WTC11 (cell line): Measurements from ENCODE around the gene TNNT3. TPM values are rescaled to one million over a fixed set of nuclear protein-coding genes. Genes with fewer than 3 reads are reported as not detected.
A peak's percentile ranks its signal among the peaks of the same experiment; 100 is the strongest.

Experiments
- ATAC-seq: fragments of 200-7000 bp; cut with Tn5 transposase; 2 replicates; pipeline ENCODE4 v1.10.0; 2021; ENCODE audit warnings: mild to moderate bottlenecking, moderate library complexity
- CTCF ChIA-PET: fragments of 300-600 bp; sonication (Branson Sonifier 250); formaldehyde crosslinking; loops from one replicate; lab custom pipeline; 2021; ENCODE audit warnings: antibody characterized with exemption; lab: Charles Lee
- POLR2A ChIA-PET: fragments of 350-600 bp; sonication (Branson Sonifier 250); formaldehyde crosslinking; loops from one replicate; lab custom pipeline; 2021; ENCODE audit warnings: antibody characterized with exemption; lab: Charles Lee
- DNase-seq: peaks from one replicate; pipeline ENCODE4 v3.0.0; 2021; ENCODE audit warnings: low spot score
- H3K27ac Mint-ChIP-seq: 2 replicates; pipeline ENCODE4 v1.8.0; 2021; ENCODE audit warnings: mixed read lengths
- H3K27me3 Mint-ChIP-seq: 2 replicates; pipeline ENCODE4 v1.8.0; 2021; ENCODE audit warnings: low read depth, mild to moderate bottlenecking, moderate library complexity, mixed read lengths
- H3K36me3 Mint-ChIP-seq: 2 replicates; pipeline ENCODE4 v1.8.0; 2021; ENCODE audit warnings: mixed read lengths
- H3K4me1 Mint-ChIP-seq: 2 replicates; pipeline ENCODE4 v1.8.0; 2022; ENCODE audit warnings: mixed read lengths
- H3K4me3 Mint-ChIP-seq: 2 replicates; pipeline ENCODE4 v1.8.0; 2021; ENCODE audit warnings: mild to moderate bottlenecking, moderate library complexity, mixed read lengths
- H3K9me3 Mint-ChIP-seq: 2 replicates; pipeline ENCODE4 v1.8.0; 2021; ENCODE audit warnings: mixed read lengths
- ARID4B ChIP-seq: sonication (generic); formaldehyde crosslinking; IDR thresholded peaks from 2 replicates; pipeline ENCODE4 v1.8.0; 2023; ENCODE audit warnings: missing genetic modification reagents, mild to moderate bottlenecking, borderline replicate concordance
- ATF1 ChIP-seq: sonication (generic); formaldehyde crosslinking; IDR thresholded peaks from 2 replicates; pipeline ENCODE4 v1.8.1; 2023; ENCODE audit warnings: mild to moderate bottlenecking, moderate library complexity, missing genetic modification reagents
- CREB1 ChIP-seq: sonication (generic); formaldehyde crosslinking; IDR thresholded peaks from 2 replicates; pipeline ENCODE4 v1.8.0; 2023; ENCODE audit warnings: mild to moderate bottlenecking, missing genetic modification reagents
- E2F5 ChIP-seq: sonication (generic); formaldehyde crosslinking; IDR thresholded peaks from 2 replicates; pipeline ENCODE4 v1.8.1; 2022; ENCODE audit warnings: mild to moderate bottlenecking, moderate library complexity, missing genetic modification reagents
- ELF4 ChIP-seq: sonication (generic); formaldehyde crosslinking; IDR thresholded peaks from 2 replicates; pipeline ENCODE4 v1.8.1; 2022; ENCODE audit warnings: low read depth, mild to moderate bottlenecking, moderate library complexity, missing genetic modification reagents
- ETV6 ChIP-seq: sonication (generic); formaldehyde crosslinking; IDR thresholded peaks from 2 replicates; pipeline ENCODE4 v1.8.1; 2022; ENCODE audit warnings: mild to moderate bottlenecking, missing genetic modification reagents
- FOXK1 ChIP-seq: sonication (generic); formaldehyde crosslinking; IDR thresholded peaks from 2 replicates; pipeline ENCODE4 v1.8.0; 2022; ENCODE audit warnings: mild to moderate bottlenecking, moderate library complexity, missing genetic modification reagents
- GTF2I ChIP-seq: fragments of 250-450 bp; sonication (Bioruptor Pico); conservative IDR thresholded peaks from 2 replicates; pipeline ENCODE4 v1.4.0; 2021; ENCODE audit warnings: mild to moderate bottlenecking
- MYBL2 ChIP-seq: sonication (generic); formaldehyde crosslinking; IDR thresholded peaks from 2 replicates; pipeline ENCODE4 v1.8.1; 2023; ENCODE audit warnings: mild to moderate bottlenecking, moderate library complexity, missing genetic modification reagents
- SOX15 ChIP-seq: fragments of 250-450 bp; sonication (Bioruptor Pico); IDR thresholded peaks from 2 replicates; pipeline ENCODE4 v1.9.0; 2021; ENCODE audit warnings: mild to moderate bottlenecking
- SP1 ChIP-seq: sonication (generic); formaldehyde crosslinking; conservative IDR thresholded peaks from 2 replicates; pipeline ENCODE4 v1.8.1; 2022; ENCODE audit warnings: missing genetic modification reagents
- TEAD4 ChIP-seq: sonication (generic); formaldehyde crosslinking; IDR thresholded peaks from 2 replicates; pipeline ENCODE4 v1.8.0; 2022; ENCODE audit warnings: mild to moderate bottlenecking, missing genetic modification reagents
- ZMAT4 ChIP-seq: fragments of 250-450 bp; sonication (Bioruptor Pico); IDR thresholded peaks from 2 replicates; pipeline ENCODE4 v1.9.0; 2021; ENCODE audit warnings: mild to moderate bottlenecking
- ZNF416 ChIP-seq: fragments of 250-450 bp; sonication (Bioruptor Pico); IDR thresholded peaks from 2 replicates; pipeline ENCODE4 v1.9.0; 2021; ENCODE audit warnings: mild to moderate bottlenecking, inconsistent platforms
- ZNF671 ChIP-seq: fragments of 250-450 bp; sonication (Bioruptor Pico); IDR thresholded peaks from 2 replicates; pipeline ENCODE4 v1.8.0; 2021; ENCODE audit warnings: mild to moderate bottlenecking
- total RNA-seq: library from RNA; stranded (reverse); gene quantifications from 3 replicates; pipeline ENCODE4 v1.2.3, GENCODE V29; 2021
- TF ChIP-seq, protein P1 (sequence below): sonication (generic); formaldehyde crosslinking; IDR thresholded peaks from 2 replicates; pipeline ENCODE4 v1.8.0; 2022; ENCODE audit warnings: mild to moderate bottlenecking, missing genetic modification reagents
- TF ChIP-seq, protein P2 (sequence below): sonication (generic); formaldehyde crosslinking; IDR thresholded peaks from 2 replicates; pipeline ENCODE4 v1.8.0; 2023; ENCODE audit warnings: mild to moderate bottlenecking, missing genetic modification reagents

Gene TNNT3
- total RNA-seq, 1 experiment from 2014 or later = not detected

- no peak overlapping the region for H3K4me3 Mint-ChIP-seq
- POLR2A ChIA-PET = no interaction called here
- ATAC-seq = no peak
- no peaks in the 10 kb centered on the region for H3K36me3 Mint-ChIP-seq
- no peaks in the 10 kb centered on the region for H3K9me3 Mint-ChIP-seq
- CTCF ChIA-PET = interaction anchor here (0.9 to 1.4 kb wide), 2 partner anchors 62 to 111 kb away, joined by 3 read pairs; no protein-coding TSS in a partner anchor
- 0 out of 2 replicates have a peak overlapping the region, but pooled peaks have one; percentile 27 for H3K27ac Mint-ChIP-seq
- TF ChIP-seq ZNF416 (CRISPR knock-in tag) (no peak), GTF2I (CRISPR knock-in tag) (no peak)
- TF ChIP-seq, all 79 proteins: peak for 0
- Mint-ChIP-seq H3K4me1 (peaks cover 3% of the 10 kb centered on the region), H3K27me3 (no peaks in the 10 kb centered on the region; the same call in 1 of the 2 replicates)
- no peak for DNase-seq
These were observed 24.5 kb downstream of the TNNT3 start for GRCh38 chr11:1943977-1944376.

DNA sequence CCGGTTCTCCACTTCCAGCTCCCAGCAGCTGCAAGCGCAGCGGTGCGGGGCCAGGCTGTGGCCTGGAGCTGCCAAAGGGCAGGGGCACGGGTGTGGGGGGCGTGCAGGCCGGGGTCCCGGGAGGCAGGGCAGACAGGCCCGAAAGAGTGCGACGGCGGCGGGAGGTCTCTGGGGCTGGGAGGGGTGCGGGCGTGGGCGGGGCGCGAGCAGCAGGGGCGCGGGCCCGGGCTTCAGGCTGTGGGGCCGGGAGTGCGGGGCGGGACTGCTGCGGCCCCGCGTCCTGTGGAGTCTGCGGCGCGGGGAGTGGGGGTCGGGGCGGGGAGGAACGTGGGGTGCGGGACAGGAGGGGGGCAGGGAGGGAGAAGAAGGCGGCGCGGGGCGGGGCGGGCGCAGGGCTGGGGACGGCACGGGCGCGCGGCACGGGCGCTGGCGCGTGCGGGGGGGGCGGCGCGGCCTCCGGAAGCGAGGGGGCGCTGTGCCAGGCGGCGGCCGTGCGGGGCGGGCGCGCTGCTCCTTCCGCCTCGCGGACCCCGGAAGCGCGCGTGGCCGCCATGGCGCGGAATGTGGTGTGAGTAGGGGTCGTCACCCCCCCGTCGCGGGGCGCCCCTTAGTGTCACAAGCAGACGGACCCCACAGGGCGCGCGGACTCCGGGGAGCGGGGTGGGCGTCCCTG is 27.4 kb downstream of the TNNT3 start, which contains the start of gene MRPL23:
Gene MRPL23 (plus strand): TSS at position 521 of the 673 bp plus-strand sequence. CDS start 31 bp downstream, at position 552.
- Mint-ChIP-seq H3K4me3 (no peak within 1 kb of the TSS), H3K27me3 (no peaks in the 10 kb centered on the region), H3K36me3 (no peaks in the 10 kb centered on the region), H3K27ac (no peak within 1 kb of the TSS), H3K9me3 (no peaks in the 10 kb centered on the region), H3K4me1 (peaks cover 3% of the 10 kb centered on the region)
- ChIA-PET CTCF (interaction anchor here (0.6 to 4.7 kb wide), 15 partner anchors 9 to 294 kb away, joined by 3 to 62 read pairs (median 9); partner anchors contain the start of gene H19), POLR2A (no interaction called here)
- TF ChIP-seq, protein P1, sequence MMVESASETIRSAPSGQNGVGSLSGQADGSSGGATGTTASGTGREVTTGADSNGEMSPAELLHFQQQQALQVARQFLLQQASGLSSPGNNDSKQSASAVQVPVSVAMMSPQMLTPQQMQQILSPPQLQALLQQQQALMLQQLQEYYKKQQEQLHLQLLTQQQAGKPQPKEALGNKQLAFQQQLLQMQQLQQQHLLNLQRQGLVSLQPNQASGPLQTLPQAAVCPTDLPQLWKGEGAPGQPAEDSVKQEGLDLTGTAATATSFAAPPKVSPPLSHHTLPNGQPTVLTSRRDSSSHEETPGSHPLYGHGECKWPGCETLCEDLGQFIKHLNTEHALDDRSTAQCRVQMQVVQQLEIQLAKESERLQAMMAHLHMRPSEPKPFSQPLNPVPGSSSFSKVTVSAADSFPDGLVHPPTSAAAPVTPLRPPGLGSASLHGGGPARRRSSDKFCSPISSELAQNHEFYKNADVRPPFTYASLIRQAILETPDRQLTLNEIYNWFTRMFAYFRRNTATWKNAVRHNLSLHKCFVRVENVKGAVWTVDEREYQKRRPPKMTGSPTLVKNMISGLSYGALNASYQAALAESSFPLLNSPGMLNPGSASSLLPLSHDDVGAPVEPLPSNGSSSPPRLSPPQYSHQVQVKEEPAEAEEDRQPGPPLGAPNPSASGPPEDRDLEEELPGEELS (CRISPR knock-in tag) = no peak
- TF ChIP-seq SOX15 (CRISPR knock-in tag) = no peak
- TF ChIP-seq ELF4 = no peak
- peak; percentile 27 for ATAC-seq
- no peak for DNase-seq

- TF ChIP-seq ZMAT4 (CRISPR knock-in tag) (no peak), CREB1 (CRISPR knock-in tag) (no peak)
- TF ChIP-seq, all 79 proteins: peak for 0
- CTCF ChIA-PET = interaction anchor here (0.6 to 4.7 kb wide), 18 partner anchors 10 to 295 kb away, joined by 3 to 62 read pairs (median 7); partner anchors contain the start of gene H19
- no peak overlapping the region for H3K4me3 Mint-ChIP-seq
- peaks cover 3% of the 10 kb centered on the region for H3K4me1 Mint-ChIP-seq
- no peak overlapping the region for H3K27ac Mint-ChIP-seq
- DNase-seq (no peak), ATAC-seq (no peak)
- H3K36me3 Mint-ChIP-seq = no peaks in the 10 kb centered on the region
- H3K27me3 Mint-ChIP-seq = no peaks in the 10 kb centered on the region
- H3K9me3 Mint-ChIP-seq = no peaks in the 10 kb centered on the region
- POLR2A ChIA-PET = no interaction called here
These were observed 28.2 kb downstream of the TNNT3 start for GRCh38 chr11:1947592-1948237.

GRCh38 chr11:1948389-1948788 is 28.9 kb downstream of the TNNT3 start:
- ATAC-seq (no peak), DNase-seq (no peak)
- H3K27ac Mint-ChIP-seq = no peak overlapping the region
- H3K4me1 Mint-ChIP-seq = peaks cover 3% of the 10 kb centered on the region
- no peaks in the 10 kb centered on the region for H3K36me3 Mint-ChIP-seq
- no peaks in the 10 kb centered on the region for H3K9me3 Mint-ChIP-seq
- no peaks in the 10 kb centered on the region for H3K27me3 Mint-ChIP-seq
- ChIA-PET CTCF (interaction anchor here (0.6 to 4.7 kb wide), 24 partner anchors 12 to 972 kb away, joined by 3 to 62 read pairs (median 6); partner anchors contain the start of gene H19), POLR2A (no interaction called here)
- no peak overlapping the region for H3K4me3 Mint-ChIP-seq
- TF ChIP-seq E2F5 (no peak), FOXK1 (CRISPR knock-in tag) (no peak), MYBL2 (CRISPR knock-in tag) (no peak), ETV6 (CRISPR knock-in tag) (no peak), TEAD4 (CRISPR knock-in tag) (no peak), SP1 (CRISPR knock-in tag) (no peak), ZNF671 (CRISPR knock-in tag) (no peak), ARID4B (CRISPR knock-in tag) (no peak), ATF1 (CRISPR knock-in tag) (no peak)
- TF ChIP-seq, protein P2, sequence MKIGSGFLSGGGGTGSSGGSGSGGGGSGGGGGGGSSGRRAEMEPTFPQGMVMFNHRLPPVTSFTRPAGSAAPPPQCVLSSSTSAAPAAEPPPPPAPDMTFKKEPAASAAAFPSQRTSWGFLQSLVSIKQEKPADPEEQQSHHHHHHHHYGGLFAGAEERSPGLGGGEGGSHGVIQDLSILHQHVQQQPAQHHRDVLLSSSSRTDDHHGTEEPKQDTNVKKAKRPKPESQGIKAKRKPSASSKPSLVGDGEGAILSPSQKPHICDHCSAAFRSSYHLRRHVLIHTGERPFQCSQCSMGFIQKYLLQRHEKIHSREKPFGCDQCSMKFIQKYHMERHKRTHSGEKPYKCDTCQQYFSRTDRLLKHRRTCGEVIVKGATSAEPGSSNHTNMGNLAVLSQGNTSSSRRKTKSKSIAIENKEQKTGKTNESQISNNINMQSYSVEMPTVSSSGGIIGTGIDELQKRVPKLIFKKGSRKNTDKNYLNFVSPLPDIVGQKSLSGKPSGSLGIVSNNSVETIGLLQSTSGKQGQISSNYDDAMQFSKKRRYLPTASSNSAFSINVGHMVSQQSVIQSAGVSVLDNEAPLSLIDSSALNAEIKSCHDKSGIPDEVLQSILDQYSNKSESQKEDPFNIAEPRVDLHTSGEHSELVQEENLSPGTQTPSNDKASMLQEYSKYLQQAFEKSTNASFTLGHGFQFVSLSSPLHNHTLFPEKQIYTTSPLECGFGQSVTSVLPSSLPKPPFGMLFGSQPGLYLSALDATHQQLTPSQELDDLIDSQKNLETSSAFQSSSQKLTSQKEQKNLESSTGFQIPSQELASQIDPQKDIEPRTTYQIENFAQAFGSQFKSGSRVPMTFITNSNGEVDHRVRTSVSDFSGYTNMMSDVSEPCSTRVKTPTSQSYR = no peak
